Activated CD8-positive, alpha-beta T cell treated with anti-CD3 and anti-CD28 coated beads, Interleukin-2, amount 10 ng/mL, durations not matched to agents 7 days and 5 days (primary cell): ENCODE data around the gene TNFRSF4. TPM values are rescaled to one million over a fixed set of nuclear protein-coding genes. Genes with fewer than 3 reads are reported as not detected.

Source experiments
- ATAC-seq: fragments of 150-1000 bp; cut with Tn5 transposase; one replicate; pipeline ENCODE4 v1.10.0; 2021; ENCODE audit warnings: moderate library complexity
- CTCF ChIA-PET: fragments of 350-600 bp; sonication (Branson Sonifier 250); formaldehyde crosslinking; loops from one replicate; lab custom pipeline; 2021; ENCODE audit warnings: antibody characterized with exemption; lab: Charles Lee
- POLR2A ChIA-PET: fragments of 350-600 bp; sonication (Branson Sonifier 250); formaldehyde crosslinking; loops from one replicate; lab custom pipeline; 2021; ENCODE audit warnings: antibody characterized with exemption; lab: Charles Lee
- DNase-seq: peaks from one replicate; pipeline ENCODE4 v3.0.0-alpha.2; 2020
- H3K27ac Mint-ChIP-seq: one replicate; pipeline ENCODE4 v1.8.0; 2021; ENCODE audit warnings: mild to moderate bottlenecking, mixed read lengths
- H3K27me3 Mint-ChIP-seq: one replicate; pipeline ENCODE4 v1.8.0; 2021; ENCODE audit warnings: low read depth, mixed read lengths
- H3K36me3 Mint-ChIP-seq: one replicate; pipeline ENCODE4 v1.8.0; 2021; ENCODE audit warnings: low read depth, mixed read lengths
- H3K4me1 Mint-ChIP-seq: one replicate; pipeline ENCODE4 v1.8.0; 2021; ENCODE audit warnings: low read depth, mixed read lengths
- H3K4me3 Mint-ChIP-seq: one replicate; pipeline ENCODE4 v1.8.0; 2021; ENCODE audit warnings: mild to moderate bottlenecking, mixed read lengths
- H3K9me3 Mint-ChIP-seq: one replicate; pipeline ENCODE4 v1.8.0; 2022; ENCODE audit warnings: mixed read lengths; ENCODE audit not compliant: insufficient read depth
- total RNA-seq, 2 experiments: library from RNA; stranded (reverse); gene quantifications; one replicate each; pipeline ENCODE4 v1.2.3, GENCODE V29; 2021

TNFRSF4 gene
- total RNA-seq, 2 experiments from 2014 or later: 1.6 to 2.9 TPM

- CTCF ChIA-PET: interaction anchor here (2.1 kb wide), 1 partner anchor 50 kb away, joined by 9 read pairs; no protein-coding TSS in a partner anchor
- DNase-seq (peak; percentile 33), ATAC-seq (peak; percentile 42)
- H3K27me3 Mint-ChIP-seq: peaks cover 7% of the 10 kb centered on the region
- POLR2A ChIA-PET: interaction anchor here (0.9 to 1.7 kb wide), 2 partner anchors 13 to 36 kb away, joined by 3 to 7 read pairs; no protein-coding TSS in a partner anchor
- no peaks in the 10 kb centered on the region for H3K36me3 Mint-ChIP-seq
- H3K4me1 Mint-ChIP-seq: peaks cover 53% of the 10 kb centered on the region
- H3K27ac Mint-ChIP-seq: peak overlapping the region; percentile 39
- H3K9me3 Mint-ChIP-seq: no peaks in the 10 kb centered on the region
- H3K4me3 Mint-ChIP-seq: no peak overlapping the region
These were observed 42.2 kb downstream of the TNFRSF4 start for GRCh38 chr1:1171546-1172340.

- Mint-ChIP-seq H3K27ac (no peak overlapping the region), H3K4me3 (no peak overlapping the region), H3K27me3 (peaks cover 4% of the 10 kb centered on the region), H3K4me1 (peaks cover 52% of the 10 kb centered on the region), H3K9me3 (no peaks in the 10 kb centered on the region), H3K36me3 (no peaks in the 10 kb centered on the region)
- no peak for ATAC-seq
- no peak for DNase-seq
- ChIA-PET CTCF (interaction anchor here (2.1 kb wide), 1 partner anchor 49 kb away, joined by 9 read pairs; no protein-coding TSS in a partner anchor), POLR2A (interaction anchor here (0.9 to 1.7 kb wide), 2 partner anchors 13 to 37 kb away, joined by 3 to 7 read pairs; no protein-coding TSS in a partner anchor)
These were observed 42.8 kb downstream of the TNFRSF4 start for GRCh38 chr1:1171161-1171545.

- ChIA-PET CTCF (interaction anchor here (2.1 kb wide), 1 partner anchor 48 kb away, joined by 9 read pairs; no protein-coding TSS in a partner anchor), POLR2A (interaction anchor here (1.7 kb wide), 1 partner anchor 12 kb away, joined by 7 read pairs; no protein-coding TSS in a partner anchor)
- Mint-ChIP-seq H3K27me3 (peaks cover 3% of the 10 kb centered on the region), H3K4me1 (peaks cover 46% of the 10 kb centered on the region), H3K36me3 (no peaks in the 10 kb centered on the region), H3K4me3 (no peak overlapping the region), H3K9me3 (no peaks in the 10 kb centered on the region), H3K27ac (peak overlapping the region; percentile 64)
- ATAC-seq (no peak), DNase-seq (no peak)
These were observed 43.5 kb downstream of the TNFRSF4 start for GRCh38 chr1:1170215-1171091.

- Mint-ChIP-seq H3K4me3 (no peak overlapping the region), H3K27me3 (peaks cover 3% of the 10 kb centered on the region), H3K36me3 (no peaks in the 10 kb centered on the region), H3K4me1 (peaks cover 40% of the 10 kb centered on the region), H3K9me3 (no peaks in the 10 kb centered on the region), H3K27ac (peak overlapping the region; percentile 64)
- no peak for DNase-seq
- ATAC-seq: no peak
- CTCF ChIA-PET: interaction anchor here (1.3 kb wide), 1 partner anchor 47 kb away, joined by 4 read pairs; no protein-coding TSS in a partner anchor
- POLR2A ChIA-PET: interaction anchor here (1.0 kb wide), 1 partner anchor 11 kb away, joined by 3 read pairs; no protein-coding TSS in a partner anchor
These were observed 44.3 kb downstream of the TNFRSF4 start for GRCh38 chr1:1169429-1170214.

GRCh38 chr1:1168451-1169411 is 45.2 kb downstream of the TNFRSF4 start:
- ATAC-seq: no peak
- POLR2A ChIA-PET: interaction anchor here (1.0 kb wide), 1 partner anchor 10 kb away, joined by 3 read pairs; no protein-coding TSS in a partner anchor
- Mint-ChIP-seq H3K27me3 (peaks cover 3% of the 10 kb centered on the region), H3K4me1 (peaks cover 33% of the 10 kb centered on the region), H3K4me3 (no peak overlapping the region), H3K27ac (no peak overlapping the region), H3K36me3 (no peaks in the 10 kb centered on the region), H3K9me3 (no peaks in the 10 kb centered on the region)
- no peak for DNase-seq
- CTCF ChIA-PET: interaction anchor here (1.3 kb wide), 1 partner anchor 46 kb away, joined by 4 read pairs; no protein-coding TSS in a partner anchor

- Mint-ChIP-seq H3K4me1 (peaks cover 26% of the 10 kb centered on the region), H3K27me3 (peaks cover 3% of the 10 kb centered on the region), H3K27ac (no peak overlapping the region)
These were observed 46.0 kb downstream of the TNFRSF4 start for GRCh38 chr1:1167841-1168450.

GRCh38 chr1:1167398-1167821 is 46.5 kb downstream of the TNFRSF4 start:
- no peak for ATAC-seq
- ChIA-PET CTCF (no interaction called here), POLR2A (interaction anchor here (0.8 kb wide), 1 partner anchor 9 kb away, joined by 4 read pairs; no protein-coding TSS in a partner anchor)
- Mint-ChIP-seq H3K36me3 (no peaks in the 10 kb centered on the region), H3K27ac (no peak overlapping the region), H3K9me3 (no peaks in the 10 kb centered on the region), H3K4me1 (peaks cover 23% of the 10 kb centered on the region), H3K4me3 (no peak overlapping the region), H3K27me3 (peaks cover 3% of the 10 kb centered on the region)
- no peak for DNase-seq

More at GRCh38 chr1:1167841-1168450, 46.0 kb downstream of the TNFRSF4 start:
- Mint-ChIP-seq H3K36me3 (no peaks in the 10 kb centered on the region), H3K9me3 (no peaks in the 10 kb centered on the region), H3K4me3 (no peak overlapping the region)
- ATAC-seq: no peak
- no peak for DNase-seq
- POLR2A ChIA-PET: no interaction called here
- CTCF ChIA-PET: no interaction called here

- peaks cover 17% of the 10 kb centered on the region for H3K4me1 Mint-ChIP-seq
- no peak overlapping the region for H3K27ac Mint-ChIP-seq
- H3K27me3 Mint-ChIP-seq: peaks cover 3% of the 10 kb centered on the region
- H3K36me3 Mint-ChIP-seq: no peaks in the 10 kb centered on the region
- POLR2A ChIA-PET: interaction anchor here (0.8 kb wide), 1 partner anchor 9 kb away, joined by 4 read pairs; no protein-coding TSS in a partner anchor
- CTCF ChIA-PET: interaction anchor here (1.4 kb wide), 1 partner anchor 44 kb away, joined by 3 read pairs; no protein-coding TSS in a partner anchor
- no peak overlapping the region for H3K4me3 Mint-ChIP-seq
- DNase-seq: no peak
- no peak for ATAC-seq
- H3K9me3 Mint-ChIP-seq: no peaks in the 10 kb centered on the region
These were observed 47.1 kb downstream of the TNFRSF4 start for GRCh38 chr1:1166642-1167397.

GRCh38 chr1:1165900-1166421 is 48.0 kb downstream of the TNFRSF4 start:
- Mint-ChIP-seq H3K9me3 (no peaks in the 10 kb centered on the region), H3K36me3 (no peaks in the 10 kb centered on the region), H3K27ac (no peak overlapping the region), H3K4me1 (peaks cover 10% of the 10 kb centered on the region), H3K4me3 (no peak overlapping the region), H3K27me3 (peaks cover 3% of the 10 kb centered on the region)
- ATAC-seq (no peak), DNase-seq (no peak)
- ChIA-PET POLR2A (no interaction called here), CTCF (interaction anchor here (1.4 kb wide), 1 partner anchor 43 kb away, joined by 3 read pairs; no protein-coding TSS in a partner anchor)
